HepG2 (cell line): ENCODE measurements around the gene TRAPPC3. TPM values are rescaled to one million over a fixed set of nuclear protein-coding genes. Genes with fewer than 3 reads are reported as not detected.

Experiments used
- CBX5 ChIP-seq: sonication (generic); formaldehyde crosslinking; IDR thresholded peaks from 2 replicates; pipeline ENCODE4 v1.4.0; 2020; ENCODE audit warnings: missing genetic modification reagents, borderline replicate concordance
- JDP2 ChIP-seq: sonication (generic); formaldehyde crosslinking; IDR thresholded peaks from 2 replicates; pipeline ENCODE4 v1.8.1; 2022; ENCODE audit warnings: missing genetic modification reagents, borderline replicate concordance
- NBN ChIP-seq: fragments of 450-650 bp; conservative IDR thresholded peaks from 2 replicates; pipeline ENCODE4 v1.6.1; 2017
- SIN3B ChIP-seq: fragments of 150-350 bp; IDR thresholded peaks from 2 replicates; pipeline ENCODE4 v1.6.1; 2014; ENCODE audit warnings: low read length
- TCF7 ChIP-seq: sonication (generic); IDR thresholded peaks from 2 replicates; pipeline ENCODE4 v1.6.1; 2016; ENCODE audit warnings: antibody characterized with exemption, low read depth
- ZNF160 ChIP-seq: sonication (generic); formaldehyde crosslinking; IDR thresholded peaks from 2 replicates; pipeline ENCODE4 v1.8.0; 2022; ENCODE audit warnings: mild to moderate bottlenecking, inconsistent platforms, missing genetic modification reagents
- ZNF780A ChIP-seq: sonication (generic); formaldehyde crosslinking; IDR thresholded peaks from 2 replicates; pipeline ENCODE4 v1.8.0; 2022; ENCODE audit warnings: mild to moderate bottlenecking, missing genetic modification reagents, moderate library complexity
- polyA plus RNA-seq, 8 experiments: library from polyadenylated mRNA; depleted of rRNA in 3 of 8; stranded (reverse) in 7 of 8; unstranded in 1 of 8; fragments of >200 nt; fragmentation: Illumina TruSeq in 4 of 8; extraction: Trizol in 4 of 8; gene quantifications; 2 replicates each; pipeline versions ENCODE4 v1.2.1 to v1.2.3, GENCODE V29; 2011 to 2016; ENCODE audit warnings: low read depth in 4 of 8, missing spikeins in 1 of 8, mixed read lengths in 1 of 8; ENCODE audit not compliant: insufficient read depth in 1 of 8
- total RNA-seq, 5 experiments: library from RNA; depleted of rRNA; stranded (reverse); fragments of >200 nt; fragmentation: Illumina TruSeq; extraction: Trizol; gene quantifications; 2 replicates each; pipeline ENCODE4 v1.2.3, GENCODE V29; 2016; ENCODE audit warnings: low read depth in 1 of 5
- TF ChIP-seq, protein P1 (sequence below): sonication (generic); formaldehyde crosslinking; IDR thresholded peaks from 2 replicates; pipeline ENCODE4 v1.5.1; 2020; ENCODE audit warnings: mild to moderate bottlenecking, missing genetic modification reagents, borderline replicate concordance
- TF ChIP-seq, protein P2 (sequence below): IDR thresholded peaks from 2 replicates; pipeline ENCODE4 v1.6.1; 2016; ENCODE audit warnings: mild to moderate bottlenecking
- TF ChIP-seq, protein P3 (sequence below): sonication (generic); formaldehyde crosslinking; IDR thresholded peaks from 2 replicates; pipeline ENCODE4 v1.4.0; 2020; ENCODE audit warnings: mild to moderate bottlenecking, missing genetic modification reagents

The TRAPPC3 gene
- total and polyA plus RNA-seq, 2 of the 13 experiments (the other 11 are each of a cell fraction or from before 2014, with no cell fraction given), result 53.7 to 62.4 TPM

DNA sequence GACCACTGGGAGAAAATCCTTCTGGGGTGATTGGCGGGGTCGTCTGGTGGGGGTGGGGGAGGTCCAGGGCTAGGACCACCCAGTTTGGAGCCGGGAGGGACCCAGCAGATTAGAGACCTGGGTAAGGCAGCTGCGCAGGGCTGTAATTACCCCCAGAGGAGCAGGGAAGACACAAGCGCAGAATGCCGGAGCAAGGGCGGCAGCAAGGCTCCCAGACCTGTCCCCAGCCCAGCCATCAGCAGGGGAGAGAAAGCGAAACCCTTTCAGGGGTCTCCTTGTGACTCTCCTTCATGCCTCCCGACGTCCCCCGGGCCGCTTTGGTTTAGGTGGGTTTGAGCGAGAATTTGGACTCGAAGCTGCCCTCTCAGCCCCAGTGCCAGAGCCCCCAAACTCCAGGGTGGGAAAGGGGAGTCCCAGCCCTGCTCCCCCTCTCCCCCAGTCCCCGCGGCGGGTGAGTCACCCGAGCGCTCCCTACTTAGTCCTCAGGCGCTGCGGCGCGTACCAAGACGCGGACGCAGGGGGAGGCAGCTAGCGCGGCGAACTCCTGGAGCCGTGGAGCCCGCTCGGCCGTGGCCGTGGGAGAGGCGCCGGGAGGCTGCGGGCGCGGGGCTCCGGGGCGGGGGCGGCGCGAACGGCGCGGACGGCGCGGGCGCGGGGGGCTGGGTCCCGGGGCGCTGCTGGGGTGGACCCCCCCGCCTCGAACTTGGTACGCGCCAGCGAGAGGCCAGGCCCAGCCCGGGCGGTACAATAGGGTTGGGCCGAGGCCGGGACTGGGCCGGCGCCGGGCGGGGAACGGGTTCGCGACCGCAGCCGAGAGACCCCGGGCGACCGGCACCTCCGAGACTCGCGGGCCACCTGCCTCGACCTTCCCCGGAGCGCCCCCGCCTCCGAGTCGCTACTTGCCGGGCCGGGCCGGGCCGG, 6.4 kb upstream of the TRAPPC3 start, which contains the start of gene MAP7D1 (continued):
- TF ChIP-seq, protein P1, sequence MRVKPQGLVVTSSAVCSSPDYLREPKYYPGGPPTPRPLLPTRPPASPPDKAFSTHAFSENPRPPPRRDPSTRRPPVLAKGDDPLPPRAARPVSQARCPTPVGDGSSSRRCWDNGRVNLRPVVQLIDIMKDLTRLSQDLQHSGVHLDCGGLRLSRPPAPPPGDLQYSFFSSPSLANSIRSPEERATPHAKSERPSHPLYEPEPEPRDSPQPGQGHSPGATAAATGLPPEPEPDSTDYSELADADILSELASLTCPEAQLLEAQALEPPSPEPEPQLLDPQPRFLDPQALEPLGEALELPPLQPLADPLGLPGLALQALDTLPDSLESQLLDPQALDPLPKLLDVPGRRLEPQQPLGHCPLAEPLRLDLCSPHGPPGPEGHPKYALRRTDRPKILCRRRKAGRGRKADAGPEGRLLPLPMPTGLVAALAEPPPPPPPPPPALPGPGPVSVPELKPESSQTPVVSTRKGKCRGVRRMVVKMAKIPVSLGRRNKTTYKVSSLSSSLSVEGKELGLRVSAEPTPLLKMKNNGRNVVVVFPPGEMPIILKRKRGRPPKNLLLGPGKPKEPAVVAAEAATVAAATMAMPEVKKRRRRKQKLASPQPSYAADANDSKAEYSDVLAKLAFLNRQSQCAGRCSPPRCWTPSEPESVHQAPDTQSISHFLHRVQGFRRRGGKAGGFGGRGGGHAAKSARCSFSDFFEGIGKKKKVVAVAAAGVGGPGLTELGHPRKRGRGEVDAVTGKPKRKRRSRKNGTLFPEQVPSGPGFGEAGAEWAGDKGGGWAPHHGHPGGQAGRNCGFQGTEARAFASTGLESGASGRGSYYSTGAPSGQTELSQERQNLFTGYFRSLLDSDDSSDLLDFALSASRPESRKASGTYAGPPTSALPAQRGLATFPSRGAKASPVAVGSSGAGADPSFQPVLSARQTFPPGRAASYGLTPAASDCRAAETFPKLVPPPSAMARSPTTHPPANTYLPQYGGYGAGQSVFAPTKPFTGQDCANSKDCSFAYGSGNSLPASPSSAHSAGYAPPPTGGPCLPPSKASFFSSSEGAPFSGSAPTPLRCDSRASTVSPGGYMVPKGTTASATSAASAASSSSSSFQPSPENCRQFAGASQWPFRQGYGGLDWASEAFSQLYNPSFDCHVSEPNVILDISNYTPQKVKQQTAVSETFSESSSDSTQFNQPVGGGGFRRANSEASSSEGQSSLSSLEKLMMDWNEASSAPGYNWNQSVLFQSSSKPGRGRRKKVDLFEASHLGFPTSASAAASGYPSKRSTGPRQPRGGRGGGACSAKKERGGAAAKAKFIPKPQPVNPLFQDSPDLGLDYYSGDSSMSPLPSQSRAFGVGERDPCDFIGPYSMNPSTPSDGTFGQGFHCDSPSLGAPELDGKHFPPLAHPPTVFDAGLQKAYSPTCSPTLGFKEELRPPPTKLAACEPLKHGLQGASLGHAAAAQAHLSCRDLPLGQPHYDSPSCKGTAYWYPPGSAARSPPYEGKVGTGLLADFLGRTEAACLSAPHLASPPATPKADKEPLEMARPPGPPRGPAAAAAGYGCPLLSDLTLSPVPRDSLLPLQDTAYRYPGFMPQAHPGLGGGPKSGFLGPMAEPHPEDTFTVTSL (CRISPR knock-in tag), result no peak
- TF ChIP-seq NBN (no peak), ZNF160 (peak; percentile 22; the same call in 1 of the 2 replicates), TCF7 (no peak), SIN3B (no peak), JDP2 (CRISPR knock-in tag) (no peak; the same call in 1 of the 2 replicates), ZNF780A (no peak), CBX5 (CRISPR knock-in tag) (no peak)
- TF ChIP-seq, protein P2, sequence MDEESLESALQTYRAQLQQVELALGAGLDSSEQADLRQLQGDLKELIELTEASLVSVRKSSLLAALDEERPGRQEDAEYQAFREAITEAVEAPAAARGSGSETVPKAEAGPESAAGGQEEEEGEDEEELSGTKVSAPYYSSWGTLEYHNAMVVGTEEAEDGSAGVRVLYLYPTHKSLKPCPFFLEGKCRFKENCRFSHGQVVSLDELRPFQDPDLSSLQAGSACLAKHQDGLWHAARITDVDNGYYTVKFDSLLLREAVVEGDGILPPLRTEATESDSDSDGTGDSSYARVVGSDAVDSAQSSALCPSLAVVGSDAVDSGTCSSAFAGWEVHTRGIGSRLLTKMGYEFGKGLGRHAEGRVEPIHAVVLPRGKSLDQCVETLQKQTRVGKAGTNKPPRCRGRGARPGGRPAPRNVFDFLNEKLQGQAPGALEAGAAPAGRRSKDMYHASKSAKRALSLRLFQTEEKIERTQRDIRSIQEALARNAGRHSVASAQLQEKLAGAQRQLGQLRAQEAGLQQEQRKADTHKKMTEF (CRISPR knock-in tag), result 0 out of 2 replicates have a peak, but pooled peaks have one; percentile 9
- TF ChIP-seq, protein P3, sequence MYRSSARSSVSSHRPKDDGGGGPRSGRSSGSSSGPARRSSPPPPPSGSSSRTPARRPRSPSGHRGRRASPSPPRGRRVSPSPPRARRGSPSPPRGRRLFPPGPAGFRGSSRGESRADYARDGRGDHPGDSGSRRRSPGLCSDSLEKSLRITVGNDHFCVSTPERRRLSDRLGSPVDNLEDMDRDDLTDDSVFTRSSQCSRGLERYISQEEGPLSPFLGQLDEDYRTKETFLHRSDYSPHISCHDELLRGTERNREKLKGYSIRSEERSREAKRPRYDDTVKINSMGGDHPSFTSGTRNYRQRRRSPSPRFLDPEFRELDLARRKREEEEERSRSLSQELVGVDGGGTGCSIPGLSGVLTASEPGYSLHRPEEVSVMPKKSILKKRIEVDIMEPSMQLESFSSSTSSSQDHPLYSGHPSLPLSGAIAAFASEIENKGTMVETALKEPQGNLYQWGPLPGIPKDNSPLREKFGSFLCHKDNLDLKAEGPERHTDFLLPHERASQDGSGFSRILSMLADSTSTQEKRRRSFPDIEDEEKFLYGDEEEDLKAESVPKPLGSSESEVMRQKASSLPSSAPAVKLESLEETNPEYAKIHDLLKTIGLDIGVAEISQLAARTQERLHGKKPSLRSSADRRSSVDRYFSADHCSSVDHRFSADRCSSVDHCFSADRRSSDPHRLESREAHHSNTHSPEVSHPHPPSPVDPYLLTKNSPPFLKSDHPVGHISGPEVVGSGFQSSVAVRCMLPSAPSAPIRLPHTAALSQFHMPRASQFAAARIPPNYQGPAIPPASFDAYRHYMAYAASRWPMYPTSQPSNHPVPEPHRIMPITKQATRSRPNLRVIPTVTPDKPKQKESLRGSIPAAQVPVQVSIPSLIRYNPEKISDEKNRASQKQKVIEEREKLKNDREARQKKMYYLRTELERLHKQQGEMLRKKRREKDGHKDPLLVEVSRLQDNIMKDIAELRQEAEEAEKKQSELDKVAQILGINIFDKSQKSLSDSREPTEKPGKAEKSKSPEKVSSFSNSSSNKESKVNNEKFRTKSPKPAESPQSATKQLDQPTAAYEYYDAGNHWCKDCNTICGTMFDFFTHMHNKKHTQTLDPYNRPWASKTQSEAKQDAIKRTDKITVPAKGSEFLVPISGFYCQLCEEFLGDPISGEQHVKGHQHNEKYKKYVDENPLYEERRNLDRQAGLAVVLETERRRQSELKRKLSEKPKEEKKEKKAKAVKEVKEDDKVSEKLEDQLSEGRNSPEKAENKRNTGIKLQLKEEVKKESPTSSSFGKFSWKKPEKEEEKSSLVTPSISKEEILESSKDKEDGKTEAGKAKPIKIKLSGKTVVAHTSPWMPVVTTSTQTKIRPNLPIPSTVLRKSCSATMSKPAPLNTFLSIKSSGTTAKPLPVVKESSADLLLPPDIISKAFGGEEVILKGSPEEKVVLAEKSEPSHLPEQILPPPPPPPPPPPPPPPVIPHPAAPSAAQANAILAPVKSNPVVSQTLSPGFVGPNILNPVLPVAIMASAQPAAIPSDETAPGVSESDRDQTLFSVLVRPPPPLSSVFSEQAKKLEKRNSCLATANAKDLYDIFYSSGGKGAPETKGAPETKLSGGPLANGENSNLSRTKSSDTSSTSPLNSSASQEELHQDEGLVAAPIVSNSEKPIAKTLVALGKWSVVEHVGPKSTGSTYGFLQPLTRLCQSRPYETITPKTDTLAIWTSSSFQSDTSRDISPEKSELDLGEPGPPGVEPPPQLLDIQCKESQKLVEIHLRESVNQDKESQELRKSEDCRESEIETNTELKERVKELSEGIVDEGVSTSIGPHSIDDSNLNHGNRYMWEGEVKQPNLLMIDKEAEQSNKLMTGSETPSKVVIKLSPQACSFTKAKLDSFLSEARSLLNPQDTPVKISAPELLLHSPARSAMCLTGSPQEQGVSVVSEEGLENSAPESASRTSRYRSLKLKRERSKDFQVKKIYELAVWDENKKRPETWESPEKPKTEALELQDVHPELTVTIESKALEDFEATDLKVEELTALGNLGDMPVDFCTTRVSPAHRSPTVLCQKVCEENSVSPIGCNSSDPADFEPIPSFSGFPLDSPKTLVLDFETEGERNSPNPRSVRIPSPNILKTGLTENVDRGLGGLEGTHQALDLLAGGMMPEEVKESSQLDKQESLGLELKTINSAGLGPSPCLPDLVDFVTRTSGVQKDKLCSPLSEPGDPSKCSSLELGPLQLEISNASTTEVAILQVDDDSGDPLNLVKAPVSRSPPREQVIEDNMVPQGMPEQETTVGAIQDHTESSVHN (CRISPR knock-in tag), result no peak
